GM23338 (cell line): Measurements from ENCODE around the gene ZNF385B. TPM values are rescaled to one million over a fixed set of nuclear protein-coding genes. Genes with fewer than 3 reads are reported as not detected.

ENCODE experiments used
- ATAC-seq: fragments of 200-7000 bp; cut with Tn5 transposase; 3 replicates; pipeline ENCODE4 v1.9.1; 2020
- DNase-seq: peaks from one replicate; pipeline ENCODE4 v3.0.0-alpha.2; 2015; ENCODE audit warnings: low spot score
- H2AFZ ChIP-seq: fragments of 200-600 bp; sonication (generic); 2 replicates; pipeline ENCODE4 v1.8.0; 2016; ENCODE audit warnings: antibody characterized with exemption, mild to moderate bottlenecking, moderate library complexity
- H3F3A ChIP-seq: fragments of 200-600 bp; sonication (generic); replicated peaks from 2 replicates; pipeline ENCODE4 v1.8.0; 2017; ENCODE audit warnings: antibody characterized with exemption, mixed run types, low read depth
- H3K27ac ChIP-seq: fragments of 200-600 bp; sonication (generic); 2 replicates; pipeline ENCODE4 v1.6.1; 2016; ENCODE audit warnings: low read depth
- H3K27me3 ChIP-seq: fragments of 200-600 bp; sonication (generic); 2 replicates; pipeline ENCODE4 v1.8.0; 2016; ENCODE audit warnings: mild to moderate bottlenecking, mixed run types, moderate library complexity; ENCODE audit not compliant: insufficient read depth
- H3K36me3 ChIP-seq: fragments of 200-600 bp; sonication (generic); 2 replicates; pipeline ENCODE4 v1.8.0; 2016; ENCODE audit warnings: mild to moderate bottlenecking; ENCODE audit not compliant: insufficient read depth
- H3K4me1 ChIP-seq: fragments of 200-600 bp; sonication (generic); 2 replicates; pipeline ENCODE4 v1.8.0; 2016; ENCODE audit warnings: mild to moderate bottlenecking, moderate library complexity; ENCODE audit not compliant: insufficient read depth
- H3K4me2 ChIP-seq: fragments of 200-600 bp; sonication (generic); 2 replicates; pipeline ENCODE4 v1.7.1; 2017; ENCODE audit warnings: mixed run types
- H3K4me3 ChIP-seq: fragments of 200-600 bp; sonication (generic); 2 replicates; pipeline ENCODE4 v1.6.1; 2016; ENCODE audit warnings: mixed run types
- H3K79me2 ChIP-seq: fragments of 200-600 bp; sonication (generic); replicated peaks from 2 replicates; pipeline ENCODE4 v1.8.0; 2017; ENCODE audit warnings: mild to moderate bottlenecking; ENCODE audit not compliant: insufficient read depth
- H3K9me2 ChIP-seq: fragments of 200-600 bp; sonication (generic); 2 replicates; pipeline ENCODE4 v1.8.0; 2017; ENCODE audit not compliant: insufficient read depth
- H4K20me1 ChIP-seq: fragments of 200-600 bp; sonication (generic); replicated peaks from 2 replicates; pipeline ENCODE4 v1.8.0; 2017; ENCODE audit warnings: mild to moderate bottlenecking; ENCODE audit not compliant: insufficient read depth
- H3K27ac Mint-ChIP-seq: 2 replicates; pipeline ENCODE4 v1.8.0; 2020; ENCODE audit warnings: inconsistent platforms, mild to moderate bottlenecking, moderate library complexity, mixed read lengths
- H3K27me3 Mint-ChIP-seq: 3 replicates; pipeline ENCODE4 v1.8.0; 2022; ENCODE audit warnings: low read depth, mild to moderate bottlenecking, moderate library complexity, mixed read lengths, inconsistent platforms; ENCODE audit not compliant: insufficient read depth, poor library complexity
- H3K36me3 Mint-ChIP-seq: 3 replicates; pipeline ENCODE4 v1.8.0; 2021; ENCODE audit warnings: low read depth, mild to moderate bottlenecking, inconsistent platforms, moderate library complexity, mixed read lengths
- H3K4me1 Mint-ChIP-seq: 3 replicates; pipeline ENCODE4 v1.8.0; 2020; ENCODE audit warnings: mild to moderate bottlenecking, inconsistent platforms, mixed read lengths
- H3K4me3 Mint-ChIP-seq: 3 replicates; pipeline ENCODE4 v1.8.0; 2021; ENCODE audit warnings: moderate library complexity, mild to moderate bottlenecking, inconsistent platforms, mixed read lengths
- H3K9me3 Mint-ChIP-seq: 3 replicates; pipeline ENCODE4 v1.8.0; 2020; ENCODE audit warnings: moderate library complexity, mild to moderate bottlenecking, inconsistent platforms, mixed read lengths
- CREB1 ChIP-seq: fragments of 250-450 bp; sonication (Bioruptor Pico); IDR thresholded peaks from 2 replicates; pipeline ENCODE4 v1.5.0; 2020; ENCODE audit warnings: low read depth, mild to moderate bottlenecking, moderate library complexity
- CTCF ChIP-seq, 2 experiments: fragments of 200-600 bp in 1 of 2; sonication (generic) in 1 of 2; conservative IDR thresholded peaks; 2 replicates each; pipeline versions ENCODE4 v1.5.1 to v1.6.1; 2016 to 2017; ENCODE audit warnings: antibody characterized with exemption in 2 of 2, low read depth in 2 of 2, mild to moderate bottlenecking in 2 of 2, moderate library complexity in 1 of 2
- EZH2 ChIP-seq: fragments of 200-600 bp; sonication (generic); IDR thresholded peaks from one replicate; pipeline ENCODE4 v1.8.0; 2017; ENCODE audit warnings: antibody characterized with exemption, mild to moderate bottlenecking, low read depth; ENCODE audit not compliant: unreplicated experiment
- EZH2phosphoT487 ChIP-seq: fragments of 200-600 bp; sonication (generic); IDR thresholded peaks from one replicate; pipeline ENCODE4 v1.8.1; 2018; ENCODE audit warnings: antibody characterized with exemption; ENCODE audit not compliant: unreplicated experiment
- JUNB ChIP-seq: IDR thresholded peaks from one replicate; pipeline ENCODE4 v1.6.1; 2016; ENCODE audit warnings: antibody characterized with exemption; ENCODE audit not compliant: unreplicated experiment
- NANOG ChIP-seq: IDR thresholded peaks from 2 replicates; pipeline ENCODE4 v1.6.1; 2016; ENCODE audit warnings: antibody characterized with exemption, borderline replicate concordance
- POLR2AphosphoS5 ChIP-seq: IDR thresholded peaks from 2 replicates; pipeline ENCODE4 v1.6.1; 2016; ENCODE audit warnings: antibody characterized with exemption, low read depth
- REST ChIP-seq: IDR thresholded peaks from one replicate; pipeline ENCODE4 v1.6.1; 2018; ENCODE audit warnings: antibody characterized with exemption; ENCODE audit not compliant: unreplicated experiment
- STAT1 ChIP-seq: IDR thresholded peaks from one replicate; pipeline ENCODE4 v1.6.1; 2016; ENCODE audit warnings: antibody characterized with exemption; ENCODE audit not compliant: unreplicated experiment
- ZNF114 ChIP-seq: fragments of 250-450 bp; sonication (Bioruptor Pico); IDR thresholded peaks from 2 replicates; pipeline ENCODE4 v1.5.0; 2020; ENCODE audit warnings: mild to moderate bottlenecking, moderate library complexity
- ZNF331 ChIP-seq: fragments of 250-450 bp; sonication (Bioruptor Pico); IDR thresholded peaks from 2 replicates; pipeline ENCODE4 v1.5.0; 2020; ENCODE audit warnings: low read depth, mild to moderate bottlenecking, moderate library complexity
- ZNF462 ChIP-seq: fragments of 250-450 bp; sonication (Bioruptor Pico); IDR thresholded peaks from 2 replicates; pipeline ENCODE4 v1.5.0; 2020; ENCODE audit warnings: mild to moderate bottlenecking, moderate library complexity
- polyA plus RNA-seq: library from polyadenylated mRNA; unstranded; fragments of >200 nt; fragmentation: Nextera tagmentation; extraction: Ambion mirVana; gene quantifications from 2 replicates; pipeline ENCODE4 v1.2.1, GENCODE V29; 2016
- total RNA-seq: library from RNA; depleted of rRNA; stranded (reverse); fragments of >200 nt; shearing (Covaris generic); gene quantifications from 2 replicates; pipeline ENCODE4 v1.2.3, GENCODE V29; 2014
- TF ChIP-seq, protein P1 (sequence below): IDR thresholded peaks from 2 replicates; pipeline ENCODE4 v1.6.1; 2016; ENCODE audit warnings: antibody characterized with exemption

The ZNF385B gene
- total and polyA plus RNA-seq, 2 experiments from 2014 or later: 1.5 to 4.6 TPM

DNA sequence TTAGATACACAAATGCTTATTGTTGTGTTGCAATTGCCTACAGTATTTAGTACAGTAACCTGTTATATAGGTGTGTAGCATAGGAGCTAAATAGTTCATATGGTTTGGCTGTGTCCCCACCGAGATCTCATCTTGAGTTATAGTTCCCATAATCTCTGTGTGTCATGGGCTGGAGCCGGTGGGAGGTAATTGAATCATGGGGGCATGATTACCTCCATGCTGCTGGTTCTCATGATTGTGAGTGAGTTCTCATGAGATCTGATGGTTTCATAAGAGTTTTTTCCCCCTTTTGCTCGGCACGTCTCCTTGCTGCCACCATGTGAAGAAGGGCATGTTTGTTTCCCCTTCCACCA lies 406.3 kb downstream of the ZNF385B start:
- peaks cover 9% of the 10 kb centered on the region for H3K36me3 Mint-ChIP-seq
- no peak overlapping the region for H3K4me3 Mint-ChIP-seq
- H3K4me1 ChIP-seq: no peaks in the 10 kb centered on the region
- H3K4me1 Mint-ChIP-seq: no peaks in the 10 kb centered on the region
- H3K4me3 ChIP-seq: no peak overlapping the region
- no peaks in the 10 kb centered on the region for H4K20me1 ChIP-seq
- no peak overlapping the region for H3K27ac ChIP-seq
- no peaks in the 10 kb centered on the region for H3K79me2 ChIP-seq
- DNase-seq (no peak), ATAC-seq (no peak)
- peaks cover 20% of the 10 kb centered on the region for H3K9me3 Mint-ChIP-seq
- H3K36me3 ChIP-seq: 0 out of 2 replicates have a peak, but pooled peaks cover 11% of the 10 kb centered on the region
- H3K27me3 Mint-ChIP-seq: no peaks in the 10 kb centered on the region
- no peaks in the 10 kb centered on the region for H3K27me3 ChIP-seq
- H3K27ac Mint-ChIP-seq: no peak overlapping the region
- H3K9me2 ChIP-seq: peaks cover 3% of the 10 kb centered on the region; the same call in 1 of the 2 replicates
- no peaks in the 10 kb centered on the region for H3F3A ChIP-seq
- no peak overlapping the region for H3K4me2 ChIP-seq
- TF ChIP-seq ZNF114 (CRISPR knock-in tag): no peak
- no peak for TF ChIP-seq CTCF (conservative IDR thresholded peaks at IDR 0.05; ENCODE audit: low read depth in 2 of 2)
- TF ChIP-seq ZNF331 (CRISPR knock-in tag): no peak
- no peak for TF ChIP-seq CREB1 (CRISPR knock-in tag)
- TF ChIP-seq, protein P1, sequence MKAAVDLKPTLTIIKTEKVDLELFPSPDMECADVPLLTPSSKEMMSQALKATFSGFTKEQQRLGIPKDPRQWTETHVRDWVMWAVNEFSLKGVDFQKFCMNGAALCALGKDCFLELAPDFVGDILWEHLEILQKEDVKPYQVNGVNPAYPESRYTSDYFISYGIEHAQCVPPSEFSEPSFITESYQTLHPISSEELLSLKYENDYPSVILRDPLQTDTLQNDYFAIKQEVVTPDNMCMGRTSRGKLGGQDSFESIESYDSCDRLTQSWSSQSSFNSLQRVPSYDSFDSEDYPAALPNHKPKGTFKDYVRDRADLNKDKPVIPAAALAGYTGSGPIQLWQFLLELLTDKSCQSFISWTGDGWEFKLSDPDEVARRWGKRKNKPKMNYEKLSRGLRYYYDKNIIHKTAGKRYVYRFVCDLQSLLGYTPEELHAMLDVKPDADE: no peak
- no peak for TF ChIP-seq JUNB
- no peak for TF ChIP-seq POLR2AphosphoS5
- no peak for TF ChIP-seq EZH2
- no peak for TF ChIP-seq REST
- no peak for TF ChIP-seq EZH2phosphoT487
- TF ChIP-seq ZNF462 (CRISPR knock-in tag): no peak
- TF ChIP-seq NANOG: no peak
- no peak for TF ChIP-seq STAT1
- H2AFZ ChIP-seq: no peak overlapping the region
